Measurements from ENCODE around the gene FBXO15. TPM values are rescaled to one million over a fixed set of nuclear protein-coding genes. Genes with fewer than 3 reads are reported as not detected.
A peak's percentile ranks its signal among the peaks of the same experiment; 100 is the strongest.

FBXO15 gene, protein sequence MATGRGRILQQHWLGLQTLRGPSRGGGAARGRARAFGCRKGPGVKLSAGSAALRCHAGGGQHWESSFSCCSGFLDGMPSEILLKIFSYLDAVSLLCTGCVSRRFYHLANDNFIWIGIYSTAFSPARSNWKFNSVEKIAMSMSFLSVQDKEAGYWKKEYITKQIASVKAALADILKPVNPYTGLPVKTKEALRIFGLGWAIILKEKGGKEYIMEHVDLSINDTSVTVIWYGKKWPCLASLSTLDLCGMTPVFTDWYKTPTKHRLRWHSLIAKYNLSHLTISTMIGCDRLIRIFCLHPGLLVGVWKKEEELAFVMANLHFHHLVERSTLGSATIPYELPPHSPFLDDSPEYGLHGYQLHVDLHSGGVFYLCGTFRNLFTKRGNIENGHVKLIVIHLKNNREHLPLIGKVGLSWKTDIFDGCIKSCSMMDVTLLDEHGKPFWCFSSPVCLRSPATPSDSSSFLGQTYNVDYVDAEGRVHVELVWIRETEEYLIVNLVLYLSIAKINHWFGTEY
- total RNA-seq (ENCODE audit: low replicate concordance): 0.27 and 0.49 TPM in 2 replicates

DNA sequence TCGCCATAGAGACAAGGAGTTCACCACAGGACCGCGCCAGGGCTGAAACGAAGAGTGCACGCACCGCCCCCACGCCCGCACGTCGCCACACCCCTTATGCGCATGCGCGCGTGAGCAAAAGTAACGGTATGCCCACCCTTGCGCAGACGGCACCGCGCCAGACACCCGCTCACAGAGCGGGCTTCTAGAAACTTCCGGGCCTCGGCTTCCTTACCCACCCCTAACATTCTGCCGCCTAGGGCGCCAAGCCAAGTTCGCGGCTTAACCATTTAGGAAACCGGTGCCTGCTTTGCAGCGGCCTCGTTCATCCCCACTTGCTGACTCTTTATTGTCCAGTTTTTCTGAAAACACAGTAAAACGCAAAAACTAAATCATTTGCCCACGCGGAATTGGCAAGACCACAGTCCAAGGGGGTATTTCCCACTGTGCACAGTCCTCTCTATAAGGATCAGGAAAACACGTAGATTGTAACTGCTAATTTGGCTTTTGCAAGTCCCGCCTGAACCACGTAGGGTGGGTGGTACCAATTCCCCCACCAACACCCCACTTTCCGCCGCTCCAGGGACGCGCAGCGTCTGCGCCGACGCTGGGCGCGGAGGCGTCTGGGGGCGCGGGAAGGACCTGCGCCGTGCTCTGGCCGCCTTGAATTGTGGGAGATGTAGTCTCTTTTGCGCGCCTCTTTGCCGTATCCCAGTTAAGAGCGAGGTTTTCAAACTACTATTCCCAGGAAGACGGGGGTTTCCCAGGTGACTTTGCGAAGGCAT, at the start of gene FBXO15, which contains the start of gene TIMM21:
Gene FBXO15 (minus strand): TSS at position 56 of the 764 bp plus-strand sequence. CDS start 49 bp downstream, at position 7.
Gene TIMM21 (plus strand): TSS at position 745 of the 764 bp plus-strand sequence. CDS start 286 bp downstream, outside the sequence.
- peak; percentile 96 for DNase-seq (ENCODE audit: low read depth)
- no peak for TF ChIP-seq CTCF (IDR thresholded peaks at IDR 0.05; ENCODE audit: insufficient read depth, low read length)
- H3K4me3 ChIP-seq (ENCODE audit: low read depth, low read length): peak within 1 kb of the TSS; percentile 99

GRCh38 chr18:74196220-74197119, 48.8 kb upstream of the FBXO15 start:
- H3K4me3 ChIP-seq (ENCODE audit: low read depth, low read length): peak overlapping the region; percentile 36
- TF ChIP-seq CTCF (IDR thresholded peaks at IDR 0.05; ENCODE audit: insufficient read depth, low read length): peak; percentile 82
- peak; percentile 80 for DNase-seq (ENCODE audit: low read depth)

DNA sequence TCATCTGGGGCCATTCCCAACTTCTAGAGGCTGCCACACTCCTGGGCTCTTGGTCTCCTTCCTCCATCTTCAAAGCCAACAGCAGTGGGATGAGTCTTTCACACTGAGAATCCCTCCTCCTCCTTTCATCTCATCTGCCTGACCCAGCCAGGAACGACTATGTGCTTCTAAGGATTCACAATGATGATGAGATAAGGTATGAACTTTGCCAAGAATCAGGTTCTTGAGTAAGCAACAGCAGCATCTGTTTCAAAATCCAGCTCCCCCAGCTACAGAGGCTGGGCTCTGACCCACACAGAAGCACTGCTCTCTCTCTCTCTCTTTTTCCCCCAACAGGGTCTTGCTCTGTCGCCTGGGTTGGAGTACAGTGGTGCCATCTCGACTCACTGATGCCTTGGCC, 47.1 kb upstream of the FBXO15 start:
- H3K4me3 ChIP-seq (ENCODE audit: low read depth, low read length): no peak overlapping the region
- no peak for TF ChIP-seq CTCF (IDR thresholded peaks at IDR 0.05; ENCODE audit: insufficient read depth, low read length)
- DNase-seq (ENCODE audit: low read depth): peak; percentile 15

- DNase-seq (ENCODE audit: low read depth): no peak
- TF ChIP-seq CTCF (IDR thresholded peaks at IDR 0.05; ENCODE audit: insufficient read depth, low read length): no peak
- no peak overlapping the region for H3K4me3 ChIP-seq (ENCODE audit: low read depth, low read length)
Observed at GRCh38 chr18:74191577-74191976, 43.9 kb upstream of the FBXO15 start.

DNA sequence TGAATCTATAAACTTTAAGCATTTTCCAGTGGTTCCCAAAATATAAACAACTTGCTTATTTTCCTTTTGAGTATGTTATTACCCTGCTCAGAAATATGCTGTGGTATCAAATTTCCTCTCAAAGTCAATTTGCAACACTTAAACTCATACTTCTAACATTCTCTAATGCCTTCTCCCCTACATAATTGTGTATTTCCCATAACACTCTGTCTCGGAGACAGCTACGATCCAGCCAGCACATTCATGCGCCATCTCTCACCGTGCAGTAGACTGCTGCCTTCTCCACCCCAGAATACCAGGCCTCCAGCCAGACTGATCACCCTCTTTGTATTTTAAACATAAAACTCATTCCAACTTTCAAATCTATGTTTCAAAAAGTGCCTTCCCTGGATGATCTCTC, 42.5 kb upstream of the FBXO15 start:
- no peak overlapping the region for H3K4me3 ChIP-seq (ENCODE audit: low read depth, low read length)
- DNase-seq (ENCODE audit: low read depth): peak; percentile 36
- no peak for TF ChIP-seq CTCF (IDR thresholded peaks at IDR 0.05; ENCODE audit: insufficient read depth, low read length)

DNA sequence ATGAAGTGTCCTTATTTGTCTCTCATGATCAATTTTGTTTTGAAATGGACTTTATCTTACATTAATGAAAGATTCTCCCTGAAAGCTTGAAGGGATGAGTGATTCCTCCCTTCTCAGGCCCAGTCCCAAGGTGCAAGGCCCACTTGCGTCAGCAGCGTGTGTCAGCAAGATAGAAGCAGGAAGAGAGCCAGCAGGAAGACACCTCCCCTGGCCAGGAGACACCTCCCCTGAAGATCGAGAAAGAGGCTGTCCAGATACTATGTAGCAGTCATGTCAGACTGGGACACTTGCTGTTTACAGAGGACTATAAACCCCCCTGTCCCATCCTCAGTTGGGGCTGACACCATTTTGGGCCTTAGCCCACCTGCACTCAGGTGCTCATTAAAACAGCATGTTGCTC, 39.0 kb upstream of the FBXO15 start:
- DNase-seq (ENCODE audit: low read depth): no peak
- H3K4me3 ChIP-seq (ENCODE audit: low read depth, low read length): no peak overlapping the region
- no peak for TF ChIP-seq CTCF (IDR thresholded peaks at IDR 0.05; ENCODE audit: insufficient read depth, low read length)
